ENCODE data around the gene TTC16.
"Not testable (repeated sequence)": the region's sequence is repeated elsewhere in the genome, so short reads cannot be mapped to it uniquely, and the experiment has no call there.

TTC16 gene

GRCh38 chr9:127744398-127745110, 28.7 kb downstream of the TTC16 start:
- no peak for DNase-seq

GRCh38 chr9:127746959-127747569, 31.2 kb downstream of the TTC16 start:
- peak; percentile 43 for DNase-seq

- DNase-seq, result no peak
Observed at GRCh38 chr9:127749090-127749787, 33.4 kb downstream of the TTC16 start.

GRCh38 chr9:127751269-127752054, 35.6 kb downstream of the TTC16 start:
- no peak for DNase-seq

GRCh38 chr9:127753148-127753547, 37.3 kb downstream of the TTC16 start:
- DNase-seq, result no peak

- DNase-seq, result no peak
Observed at GRCh38 chr9:127753622-127754021, 37.7 kb downstream of the TTC16 start.

GRCh38 chr9:127754099-127755060, 38.5 kb downstream of the TTC16 start:
- DNase-seq, result no peak

GRCh38 chr9:127755061-127756060, 39.5 kb downstream of the TTC16 start:
- DNase-seq, result no peak

GRCh38 chr9:127756233-127756632, 40.4 kb downstream of the TTC16 start:
- DNase-seq, result no peak

- DNase-seq, result not testable (repeated sequence)
Observed at GRCh38 chr9:127756776-127757175, 40.9 kb downstream of the TTC16 start.

GRCh38 chr9:127758843-127759242, 43.0 kb downstream of the TTC16 start:
- DNase-seq, result no peak

GRCh38 chr9:127761061-127761460, 45.2 kb downstream of the TTC16 start:
- no peak for DNase-seq

- no peak for DNase-seq
Observed at GRCh38 chr9:127761491-127761956, 45.6 kb downstream of the TTC16 start.

GRCh38 chr9:127762111-127762676, 46.3 kb downstream of the TTC16 start:
- DNase-seq, result no peak

- DNase-seq, result peak; percentile 41
Observed at GRCh38 chr9:127763918-127764384, 48.1 kb downstream of the TTC16 start.

- DNase-seq, result no peak
Observed at GRCh38 chr9:127765418-127765817, 49.5 kb downstream of the TTC16 start.

GRCh38 chr9:127767410-127767809, 51.5 kb downstream of the TTC16 start:
- DNase-seq, result no peak

GRCh38 chr9:127767909-127768331, 52.0 kb downstream of the TTC16 start:
- no peak for DNase-seq

GRCh38 chr9:127768698-127769097, 52.8 kb downstream of the TTC16 start:
- DNase-seq, result no peak

- DNase-seq, result no peak
Observed at GRCh38 chr9:127769101-127769500, 53.2 kb downstream of the TTC16 start.

Data from activated T-cell treated with anti-CD3 and anti-CD28 coated beads, Interleukin-2, amount 50 U/mL, for 1 hour (primary cell).